DND-41 (cell line): ENCODE results near the gene ADI1.
"Not testable (repeated sequence)": the region's sequence is repeated elsewhere in the genome, so short reads cannot be mapped to it uniquely, and the experiment has no call there.

Experiments
- ATAC-seq: fragments of 200-7000 bp; cut with Tn5 transposase; 3 replicates; pipeline ENCODE4 v1.9.1; 2021; ENCODE audit warnings: low read depth; ENCODE audit not compliant: insufficient read depth
- DNase-seq: peaks from one replicate; pipeline ENCODE4 v3.0.0-alpha.2; 2020
- H2AFZ ChIP-seq: 2 replicates; pipeline ENCODE4 v1.6.0; 2012; ENCODE audit warnings: low read depth, low read length
- H3K27ac ChIP-seq: 2 replicates; pipeline ENCODE4 v1.5.1; 2012; ENCODE audit warnings: low read length, inconsistent platforms
- H3K27me3 ChIP-seq: fragments of 200-600 bp; sonication (generic); 2 replicates; pipeline ENCODE4 v1.6.0; 2012; ENCODE audit warnings: low read length, mild to moderate bottlenecking, inconsistent platforms; ENCODE audit not compliant: insufficient read depth, poor library complexity
- H3K36me3 ChIP-seq: 2 replicates; pipeline ENCODE4 v1.5.1; 2012; ENCODE audit warnings: low read length, inconsistent platforms; ENCODE audit not compliant: insufficient read depth
- H3K4me1 ChIP-seq: 2 replicates; pipeline ENCODE4 v1.5.1; 2012; ENCODE audit warnings: mild to moderate bottlenecking, low read length; ENCODE audit not compliant: insufficient read depth
- H3K4me2 ChIP-seq: 2 replicates; pipeline ENCODE4 v1.6.0; 2012; ENCODE audit warnings: mild to moderate bottlenecking, moderate library complexity, low read length, inconsistent platforms; ENCODE audit not compliant: insufficient read depth
- H3K4me3 ChIP-seq, 2 experiments: fragments of 200-600 bp in 1 of 2; shearing (Covaris generic) in 1 of 2; 2 replicates each; pipeline ENCODE4 v1.5.1; 2012 to 2016; ENCODE audit warnings: inconsistent platforms in 2 of 2, low read length in 2 of 2, mild to moderate bottlenecking in 2 of 2, low read depth in 1 of 2, moderate library complexity in 1 of 2
- H3K79me2 ChIP-seq: 2 replicates; pipeline ENCODE4 v1.6.0; 2012; ENCODE audit warnings: low read length, inconsistent platforms; ENCODE audit not compliant: insufficient read depth
- H3K9ac ChIP-seq: 2 replicates; pipeline ENCODE4 v1.6.0; 2012; ENCODE audit warnings: low read depth, mild to moderate bottlenecking, inconsistent platforms, low read length, moderate library complexity
- H3K9me3 ChIP-seq: 2 replicates; pipeline ENCODE4 v1.5.1; 2012; ENCODE audit warnings: low read length, moderate library complexity, mild to moderate bottlenecking, inconsistent platforms; ENCODE audit not compliant: insufficient read depth, severe bottlenecking
- H4K20me1 ChIP-seq: 2 replicates; pipeline ENCODE4 v1.6.0; 2012; ENCODE audit warnings: low read length; ENCODE audit not compliant: insufficient read depth
- EZH2 ChIP-seq: IDR thresholded peaks from 3 replicates; pipeline ENCODE4 v1.6.1; 2012; ENCODE audit warnings: borderline replicate concordance, low read depth, mild to moderate bottlenecking, moderate library complexity, low read length, inconsistent platforms; ENCODE audit not compliant: severe bottlenecking
- TF ChIP-seq, protein P1 (sequence below): IDR thresholded peaks from 2 replicates; pipeline ENCODE4 v1.5.1; 2012; ENCODE audit warnings: borderline replicate concordance, low read length, moderate library complexity, mild to moderate bottlenecking; ENCODE audit not compliant: poor library complexity, severe bottlenecking; ENCODE audit errors: extremely low read depth

Gene ADI1

DNA sequence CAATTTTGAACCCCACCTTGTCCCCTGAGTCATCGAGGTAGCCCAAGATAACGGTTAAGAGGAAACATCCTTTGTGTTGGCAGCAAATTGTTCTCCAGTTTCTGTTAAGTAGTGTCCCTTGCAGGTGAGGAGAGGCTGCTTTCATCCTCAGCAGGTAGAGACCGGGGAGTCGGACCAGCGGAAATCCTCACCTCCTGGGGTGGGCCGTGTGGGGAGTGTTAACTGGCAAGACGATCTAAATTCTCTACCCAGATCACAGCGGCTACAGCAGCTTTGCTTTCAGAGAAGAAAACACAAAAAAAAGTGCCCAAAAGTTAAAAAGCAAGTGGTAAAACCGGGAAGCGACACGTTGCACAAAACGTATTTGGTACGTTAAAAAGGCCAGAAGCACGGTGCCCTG lies 63.2 kb downstream of the ADI1 start:
- H3K4me1 ChIP-seq: no peaks in the 10 kb centered on the region
- DNase-seq: no peak
- H3K27ac ChIP-seq: no peak overlapping the region
- no peak for ATAC-seq
- no peaks in the 10 kb centered on the region for H3K27me3 ChIP-seq
- H3K4me2 ChIP-seq: no peak overlapping the region
- H2AFZ ChIP-seq: no peak overlapping the region
- H3K4me3 ChIP-seq: no peak overlapping the region
- no peak overlapping the region for H3K9ac ChIP-seq
- no peak for TF ChIP-seq EZH2
- TF ChIP-seq, protein P1, sequence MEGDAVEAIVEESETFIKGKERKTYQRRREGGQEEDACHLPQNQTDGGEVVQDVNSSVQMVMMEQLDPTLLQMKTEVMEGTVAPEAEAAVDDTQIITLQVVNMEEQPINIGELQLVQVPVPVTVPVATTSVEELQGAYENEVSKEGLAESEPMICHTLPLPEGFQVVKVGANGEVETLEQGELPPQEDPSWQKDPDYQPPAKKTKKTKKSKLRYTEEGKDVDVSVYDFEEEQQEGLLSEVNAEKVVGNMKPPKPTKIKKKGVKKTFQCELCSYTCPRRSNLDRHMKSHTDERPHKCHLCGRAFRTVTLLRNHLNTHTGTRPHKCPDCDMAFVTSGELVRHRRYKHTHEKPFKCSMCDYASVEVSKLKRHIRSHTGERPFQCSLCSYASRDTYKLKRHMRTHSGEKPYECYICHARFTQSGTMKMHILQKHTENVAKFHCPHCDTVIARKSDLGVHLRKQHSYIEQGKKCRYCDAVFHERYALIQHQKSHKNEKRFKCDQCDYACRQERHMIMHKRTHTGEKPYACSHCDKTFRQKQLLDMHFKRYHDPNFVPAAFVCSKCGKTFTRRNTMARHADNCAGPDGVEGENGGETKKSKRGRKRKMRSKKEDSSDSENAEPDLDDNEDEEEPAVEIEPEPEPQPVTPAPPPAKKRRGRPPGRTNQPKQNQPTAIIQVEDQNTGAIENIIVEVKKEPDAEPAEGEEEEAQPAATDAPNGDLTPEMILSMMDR: no peak
- no peaks in the 10 kb centered on the region for H3K9me3 ChIP-seq
- peaks cover 63% of the 10 kb centered on the region for H3K36me3 ChIP-seq
- no peaks in the 10 kb centered on the region; the same call in none of the 2 replicates for H4K20me1 ChIP-seq
- H3K79me2 ChIP-seq: no peaks in the 10 kb centered on the region

DNA sequence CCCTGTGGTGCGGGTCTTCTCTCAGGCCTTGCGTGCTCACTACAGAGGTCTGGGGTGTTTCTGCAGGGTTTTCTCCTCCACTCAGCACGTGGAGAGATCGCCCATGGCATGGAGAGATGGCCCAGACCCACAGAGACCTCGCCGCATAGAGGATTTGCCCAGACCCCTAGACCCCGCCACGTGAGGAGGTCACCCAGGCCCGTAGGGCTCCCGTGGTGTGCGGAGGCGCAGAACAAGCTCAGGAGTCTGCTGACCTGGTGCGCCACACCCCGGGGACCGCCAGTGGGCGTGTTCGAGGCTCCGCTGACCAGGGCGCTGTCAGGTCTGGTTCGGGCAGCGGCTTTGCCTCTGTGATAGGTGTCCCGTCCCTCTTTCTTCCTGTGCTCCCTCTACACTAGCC lies 64.5 kb downstream of the ADI1 start:
- Histone ChIP-seq H4K20me1 (peaks cover 3% of the 10 kb centered on the region), H2AFZ (no peak overlapping the region), H3K4me1 (no peaks in the 10 kb centered on the region), H3K4me3 (no peak overlapping the region), H3K9me3 (no peaks in the 10 kb centered on the region), H3K9ac (no peak overlapping the region), H3K79me2 (no peaks in the 10 kb centered on the region), H3K27me3 (no peaks in the 10 kb centered on the region), H3K36me3 (peaks cover 63% of the 10 kb centered on the region), H3K27ac (no peak overlapping the region), H3K4me2 (no peak overlapping the region)
- ATAC-seq: no peak
- no peak for DNase-seq
- TF ChIP-seq, protein P1: no peak
- TF ChIP-seq EZH2: no peak

- H3K9me3 ChIP-seq, H3K27ac ChIP-seq, H4K20me1 ChIP-seq, DNase-seq, H3K4me1 ChIP-seq, H3K4me3 ChIP-seq, ATAC-seq, H2AFZ ChIP-seq, H3K79me2 ChIP-seq, H3K4me2 ChIP-seq, H3K27me3 ChIP-seq, H3K9ac ChIP-seq: not testable (repeated sequence)
- H3K36me3 ChIP-seq: peaks cover 65% of the 10 kb centered on the region
Observed at GRCh38 chr2:3454005-3454404, 65.3 kb downstream of the ADI1 start.

DNA sequence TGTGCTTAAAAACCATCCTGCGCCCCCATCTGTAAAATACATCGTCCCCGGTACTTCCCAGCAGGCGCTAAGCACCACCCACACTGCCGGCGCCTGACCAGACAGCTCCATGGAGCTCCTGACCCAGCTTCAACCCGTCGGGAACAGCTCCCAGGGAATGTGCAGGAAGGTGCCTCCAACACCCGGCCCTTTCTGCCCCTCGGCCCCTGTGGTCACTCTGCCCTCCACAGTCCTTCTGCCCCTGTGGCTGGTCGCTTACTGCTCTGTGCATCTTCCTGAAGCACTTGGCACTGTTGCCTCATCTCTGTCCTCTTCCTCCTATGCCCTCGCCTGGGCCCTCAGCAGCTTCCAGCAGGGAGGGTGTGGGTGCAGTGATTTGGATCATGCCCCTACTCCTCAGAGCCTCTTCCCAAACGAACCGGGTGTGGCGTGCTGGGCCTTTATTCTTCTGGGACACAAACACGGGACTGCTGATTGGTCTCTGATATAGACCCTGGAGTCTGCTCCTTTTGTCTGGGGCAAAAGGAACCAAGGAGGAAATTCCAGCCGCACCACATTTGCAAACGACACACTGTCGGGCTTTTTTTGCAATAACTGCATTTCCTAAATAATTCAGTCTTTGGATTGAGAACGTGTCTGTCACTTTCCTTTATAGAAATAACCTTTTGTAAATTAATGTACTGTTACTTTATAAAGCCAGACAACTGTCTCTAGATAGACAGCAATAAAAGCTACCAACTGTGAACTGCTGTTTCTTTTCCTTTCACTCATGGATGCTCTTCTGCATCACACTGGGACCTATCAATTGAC lies 65.9 kb downstream of the ADI1 start:
- Histone ChIP-seq H3K36me3 (peaks cover 62% of the 10 kb centered on the region), H3K4me3 (no peak overlapping the region), H4K20me1 (peaks cover 3% of the 10 kb centered on the region; the same call in 1 of the 2 replicates), H3K9ac (no peak overlapping the region), H3K27ac (no peak overlapping the region), H3K9me3 (no peaks in the 10 kb centered on the region), H2AFZ (no peak overlapping the region), H3K79me2 (no peaks in the 10 kb centered on the region), H3K4me1 (no peaks in the 10 kb centered on the region), H3K27me3 (no peaks in the 10 kb centered on the region), H3K4me2 (no peak overlapping the region)
- no peak for TF ChIP-seq EZH2
- TF ChIP-seq, protein P1: no peak
- DNase-seq (no peak), ATAC-seq (no peak)
